NCI-H146 treated with DMSO at 0.1 percent for 48 hours (cell line): ENCODE data around the gene B3GNT7.
A peak's percentile ranks its signal among the peaks of the same experiment; 100 is the strongest.

Experiments used
- DNase-seq: peaks from one replicate; lab custom pipeline; 2025; ENCODE audit not compliant: unreplicated experiment; lab: John Stamatoyannopoulos, UW

The B3GNT7 gene

DNA sequence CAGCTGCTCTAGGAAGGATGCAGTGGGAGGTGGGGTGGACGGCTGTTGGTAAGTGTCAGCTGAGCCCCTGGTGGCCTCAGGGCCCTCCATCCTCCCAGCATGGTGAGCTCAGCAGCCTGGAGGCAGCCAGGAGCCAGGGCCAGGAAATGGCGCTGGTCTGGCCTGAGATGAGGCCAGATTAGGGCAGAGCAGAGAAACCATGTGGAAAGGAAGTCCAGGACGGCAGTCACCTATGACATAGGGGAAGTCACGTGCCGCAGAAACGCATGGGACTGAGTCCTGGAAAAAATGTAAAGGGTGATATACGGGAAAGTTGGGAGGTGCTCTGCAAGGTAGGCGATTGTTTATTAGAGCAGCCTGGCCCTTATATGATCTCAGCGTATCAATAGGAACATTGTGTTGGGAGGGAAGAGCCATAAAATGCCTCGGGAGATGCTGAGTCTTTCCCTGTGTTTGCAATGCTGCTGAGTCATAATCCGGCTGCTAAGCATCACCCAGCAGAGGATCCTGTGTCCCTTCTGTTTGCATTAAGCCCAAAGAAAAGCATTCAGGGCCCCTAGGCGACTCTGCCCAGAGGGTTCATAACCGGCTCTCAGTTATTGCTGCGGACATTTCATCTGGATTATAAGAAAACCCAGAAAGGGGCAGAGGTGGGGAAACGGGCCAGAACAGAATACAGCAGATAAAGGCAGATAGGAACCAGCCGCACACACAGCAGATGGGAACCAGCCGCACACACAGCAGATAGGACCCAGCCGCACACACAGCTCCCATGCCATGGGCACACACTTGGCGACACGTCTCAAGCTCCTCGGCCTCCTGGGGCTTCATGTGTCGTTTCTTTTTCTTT lies 30.3 kb upstream of the B3GNT7 start:
- peak; percentile 55 for DNase-seq

GRCh38 chr2:231367178-231367577 lies 28.3 kb upstream of the B3GNT7 start:
- DNase-seq, result no peak

GRCh38 chr2:231369580-231370428 lies 25.7 kb upstream of the B3GNT7 start:
- DNase-seq, result no peak

- no peak for DNase-seq
Measured at GRCh38 chr2:231370429-231370748, 25.1 kb upstream of the B3GNT7 start.

DNA sequence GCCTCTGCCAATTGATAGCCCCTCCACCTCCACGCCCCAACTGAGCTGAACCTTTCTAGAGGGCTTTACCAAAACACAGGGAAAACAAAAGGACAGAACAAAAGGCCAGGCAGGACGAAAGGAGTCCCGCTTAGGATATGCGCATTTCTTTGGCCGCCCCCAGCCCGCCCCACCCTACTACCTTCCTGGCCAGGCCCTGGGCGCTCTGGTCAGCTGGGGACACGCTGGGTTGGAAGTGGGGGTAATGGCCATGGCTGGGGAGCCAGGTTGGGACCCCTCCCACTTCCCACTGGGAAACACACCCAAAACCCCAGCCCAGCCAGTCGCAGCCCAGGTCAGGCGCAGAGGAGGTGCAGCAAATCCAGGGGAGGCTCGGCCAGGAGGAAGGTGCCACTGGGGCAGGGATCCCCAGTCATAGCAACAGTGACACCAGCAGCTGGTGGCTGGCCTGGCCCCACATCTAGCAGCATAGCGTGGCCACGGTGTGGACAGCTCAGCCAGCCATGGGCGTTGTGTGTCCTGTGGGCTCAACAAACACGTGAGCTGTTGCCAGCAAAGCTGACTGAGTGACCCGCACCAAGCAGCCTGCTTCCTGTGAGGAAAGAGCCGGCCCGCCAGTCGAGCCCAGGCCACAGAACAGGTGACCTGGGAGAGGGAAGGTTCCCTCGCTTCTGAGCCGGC lies 24.6 kb upstream of the B3GNT7 start:
- DNase-seq, result no peak

GRCh38 chr2:231371430-231372054 lies 24.0 kb upstream of the B3GNT7 start:
- no peak for DNase-seq

DNA sequence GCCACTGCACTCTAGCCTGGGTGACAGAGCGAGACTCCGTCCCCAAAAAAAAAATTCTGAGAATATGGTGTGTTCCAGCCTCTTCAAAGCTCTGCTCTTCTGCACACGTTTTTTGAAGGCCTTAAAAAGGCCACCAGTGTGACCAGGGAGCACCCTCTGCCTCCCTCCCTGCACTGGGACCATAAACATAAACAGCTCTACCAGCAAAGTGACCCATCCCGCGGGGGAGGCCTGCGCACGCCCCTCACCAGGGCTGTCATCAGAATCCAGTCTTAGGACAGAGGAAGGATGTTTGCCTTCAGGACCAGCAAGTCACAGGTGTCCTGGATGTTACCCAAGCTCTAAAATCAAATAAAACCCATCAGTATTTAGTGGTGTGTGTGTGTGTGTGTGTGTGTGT lies 23.2 kb upstream of the B3GNT7 start:
- no peak for DNase-seq

- no peak for DNase-seq
Measured at GRCh38 chr2:231373184-231373583, 22.3 kb upstream of the B3GNT7 start.

DNA sequence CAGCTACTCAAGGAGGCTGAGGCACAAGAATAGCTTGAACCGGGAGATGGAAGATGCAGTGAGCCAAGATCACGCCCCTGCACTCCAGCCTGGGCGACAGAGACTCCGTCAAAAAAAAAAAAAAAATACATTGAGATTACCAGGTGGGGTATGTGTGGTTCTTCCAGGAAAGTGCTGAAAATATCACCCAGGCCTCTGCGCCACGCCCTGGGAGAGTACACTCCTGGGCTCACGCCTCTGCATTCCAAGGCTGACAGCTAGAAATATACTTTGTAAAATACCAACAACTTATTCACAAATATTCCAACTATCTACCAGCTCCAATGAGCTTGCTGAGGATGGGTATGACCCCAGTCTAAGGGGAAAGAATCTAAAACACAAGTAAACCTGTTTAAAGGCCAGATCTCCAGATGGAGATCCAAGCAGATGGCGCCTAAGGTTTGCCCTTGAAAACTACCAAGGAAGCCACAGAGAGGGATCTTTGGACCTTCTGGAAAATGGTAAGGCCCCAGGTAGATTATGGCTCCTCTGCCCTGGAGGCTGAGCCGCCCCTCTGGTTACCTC lies 21.6 kb upstream of the B3GNT7 start:
- no peak for DNase-seq

GRCh38 chr2:231374771-231375170 lies 20.7 kb upstream of the B3GNT7 start:
- no peak for DNase-seq

DNA sequence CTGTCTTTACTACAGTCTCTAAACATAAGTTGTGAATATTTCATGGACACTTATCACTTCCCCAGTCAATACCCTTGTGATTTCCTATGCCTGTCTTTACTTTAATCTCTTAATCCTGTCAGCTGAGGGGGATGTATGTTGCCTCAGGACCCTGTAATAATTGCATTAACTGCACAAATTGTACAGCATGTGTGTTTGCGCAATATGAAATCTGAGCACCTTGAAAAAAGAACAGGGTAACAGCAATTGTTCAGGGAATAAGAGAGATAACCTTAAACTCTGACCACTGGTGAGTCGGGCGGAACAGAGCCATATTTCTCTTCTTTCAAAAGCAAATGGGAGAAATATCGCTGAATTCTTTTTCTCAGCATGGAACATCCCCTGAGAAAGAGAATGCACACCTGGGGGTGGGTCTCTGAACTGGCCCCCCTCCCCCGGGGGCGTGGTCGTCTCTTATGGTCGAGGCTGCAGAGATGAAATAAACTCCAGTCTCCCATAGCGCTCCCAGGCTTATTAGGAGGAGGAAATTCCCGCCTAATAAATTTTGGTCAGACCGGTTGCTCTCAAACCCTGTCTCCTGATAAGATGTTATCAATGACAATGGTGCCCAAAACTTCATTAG lies 19.4 kb upstream of the B3GNT7 start:
- peak; percentile 20 for DNase-seq

DNA sequence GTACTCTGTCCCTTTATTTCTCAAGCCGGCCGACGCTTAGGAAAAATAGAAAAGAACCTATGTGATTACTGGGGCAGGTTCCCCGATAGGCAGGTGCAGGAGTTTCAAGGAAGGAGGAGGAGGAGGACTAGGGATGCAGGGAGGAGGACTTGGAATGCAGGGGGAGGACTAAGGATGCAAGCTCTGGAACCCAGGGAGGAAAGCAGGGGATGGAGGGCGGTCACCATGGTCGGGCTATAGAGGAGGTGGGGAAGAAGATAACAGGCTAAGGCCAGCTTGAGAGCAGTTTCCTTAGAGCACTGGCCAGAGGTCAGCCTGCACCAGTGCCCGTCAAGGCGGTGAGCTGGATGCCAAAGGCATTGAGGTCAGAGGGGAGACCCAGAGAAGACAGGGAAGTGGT lies 18.7 kb upstream of the B3GNT7 start:
- DNase-seq, result no peak

GRCh38 chr2:231378026-231378722 lies 17.3 kb upstream of the B3GNT7 start:
- DNase-seq, result no peak

DNA sequence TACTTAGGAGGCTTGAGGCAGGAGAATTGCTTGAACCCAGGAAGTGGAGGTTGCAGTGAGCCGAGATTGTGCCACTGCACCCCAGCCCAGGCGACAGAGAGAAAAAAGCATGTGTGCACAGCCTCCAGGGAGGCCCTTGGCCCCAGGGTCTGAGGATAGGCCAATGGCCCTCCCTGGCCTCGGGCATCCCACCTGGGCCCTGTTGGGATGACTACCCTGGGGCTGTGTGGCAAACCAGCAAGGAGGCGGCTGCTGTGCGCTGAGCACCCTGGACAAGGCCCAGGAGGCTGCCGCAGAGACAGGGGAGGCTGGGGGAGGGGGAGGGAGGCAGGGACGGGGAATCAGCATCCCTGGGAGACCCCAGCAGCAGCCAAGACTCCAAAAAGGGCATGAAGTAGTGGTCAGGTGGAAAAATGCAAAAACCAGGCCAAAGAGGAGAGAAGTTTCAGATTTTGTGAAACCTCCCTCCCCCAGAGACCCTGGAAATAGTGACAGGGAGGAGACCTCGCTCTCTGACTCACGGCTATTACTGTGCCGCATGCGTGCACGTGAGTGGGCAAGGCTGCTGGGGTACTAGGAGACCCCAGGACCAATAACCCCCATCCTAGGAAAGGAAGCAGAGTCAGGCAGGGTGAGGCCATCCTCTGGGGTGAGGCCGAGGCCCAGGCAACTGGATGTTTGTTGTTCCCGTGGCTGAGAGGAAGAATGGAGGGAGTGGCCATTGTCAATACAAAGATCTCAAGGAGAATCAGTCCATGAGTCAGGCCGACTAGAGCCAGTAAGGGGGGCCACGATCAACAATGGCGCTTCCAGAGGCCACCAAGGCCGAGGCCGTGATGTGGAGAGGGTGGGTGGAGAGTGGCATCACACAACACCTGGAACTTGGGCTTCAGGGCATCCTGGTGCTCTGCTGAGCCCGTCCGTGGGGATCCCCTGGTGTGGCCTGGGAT lies 16.0 kb upstream of the B3GNT7 start:
- no peak for DNase-seq

- no peak for DNase-seq
Measured at GRCh38 chr2:231380307-231380706, 15.2 kb upstream of the B3GNT7 start.

- DNase-seq, result no peak
Measured at GRCh38 chr2:231380991-231381847, 14.3 kb upstream of the B3GNT7 start.

GRCh38 chr2:231382116-231382515 lies 13.4 kb upstream of the B3GNT7 start:
- DNase-seq, result no peak
